ENCODE results near the gene BORCS8.

- TF ChIP-seq YY1 (IDR thresholded peaks at IDR 0.05; ENCODE audit: insufficient read depth, insufficient read length) (no peak), ZNF274 (IDR thresholded peaks at IDR 0.05; ENCODE audit: low read depth, low read length) (no peak)
Observed at GRCh38 chr19:19223636-19224035, 31.7 kb upstream of the BORCS8 start.

Data from NT2/D1 (cell line).